Effector memory CD8-positive, alpha-beta T cell (primary cell): Measurements from ENCODE around the gene SLC30A9.
A peak's percentile ranks its signal among the peaks of the same experiment; 100 is the strongest.

Source experiments
- ATAC-seq: fragments of 150-1000 bp; cut with Tn5 transposase; replicated peaks from 2 replicates; pipeline ENCODE4 v1.10.0; 2021; ENCODE audit warnings: mild to moderate bottlenecking, moderate library complexity
- DNase-seq, 3 experiments: peaks; one replicate each; pipeline ENCODE4 v3.0.0; 2021
- H3K27ac Mint-ChIP-seq, 2 donors: one replicate each; pipeline ENCODE4 v1.8.0; 2022; ENCODE audit warnings: mild to moderate bottlenecking in 2 of 2, mixed read lengths in 2 of 2, moderate library complexity in 2 of 2
- H3K27me3 Mint-ChIP-seq, 2 donors: one replicate each; pipeline ENCODE4 v1.8.0; 2022; ENCODE audit warnings: mixed read lengths in 2 of 2
- H3K36me3 Mint-ChIP-seq: one replicate; pipeline ENCODE4 v1.8.0; 2022; ENCODE audit warnings: mild to moderate bottlenecking, moderate library complexity, mixed read lengths; ENCODE audit not compliant: insufficient read depth
- H3K4me1 Mint-ChIP-seq, 2 donors: one replicate each; pipeline ENCODE4 v1.8.0; 2022; ENCODE audit warnings: low read depth in 2 of 2, mixed read lengths in 2 of 2
- H3K4me3 Mint-ChIP-seq, 2 donors: one replicate each; pipeline ENCODE4 v1.8.0; 2022; ENCODE audit warnings: mild to moderate bottlenecking in 2 of 2, mixed read lengths in 2 of 2, moderate library complexity in 2 of 2
- H3K9me3 Mint-ChIP-seq, 2 donors: one replicate each; pipeline ENCODE4 v1.8.0; 2022; ENCODE audit warnings: mixed read lengths in 2 of 2

Gene SLC30A9

DNA sequence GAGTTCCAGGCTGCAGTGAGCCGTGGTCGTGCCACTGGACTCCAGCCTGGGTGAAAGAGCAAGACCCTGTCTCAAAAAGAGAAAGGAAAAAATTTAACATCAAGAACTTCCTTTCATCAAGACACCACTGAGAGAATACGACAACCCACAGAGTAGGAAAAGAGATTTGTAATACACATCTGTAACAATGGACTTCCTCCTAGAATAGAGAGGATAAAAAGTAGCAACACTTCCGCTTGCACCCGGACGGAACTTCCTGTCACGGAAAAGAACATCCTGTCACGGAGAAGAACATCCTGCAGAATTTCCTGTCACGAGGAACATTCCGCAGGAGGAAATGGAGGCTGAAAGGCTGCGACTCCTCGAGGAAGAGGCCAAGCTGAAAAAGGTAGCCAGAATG lies 8.9 kb upstream of the SLC30A9 start, which contains the start of gene DCAF4L1:
Gene DCAF4L1 (plus strand): TSS at position 301 of the 400 bp plus-strand sequence. CDS start 37 bp downstream, at position 338.
- Mint-ChIP-seq H3K9me3 (no peaks in the 10 kb centered on the region), H3K4me3 (no peak within 1 kb of the TSS), H3K4me1 (no peaks in the 10 kb centered on the region), H3K36me3 (no peaks in the 10 kb centered on the region), H3K27ac (no peak within 1 kb of the TSS), H3K27me3 (peaks cover 8 to 17% of the 10 kb centered on the region in 2 donors)
- ATAC-seq, result no peak
- no peak for DNase-seq

DNA sequence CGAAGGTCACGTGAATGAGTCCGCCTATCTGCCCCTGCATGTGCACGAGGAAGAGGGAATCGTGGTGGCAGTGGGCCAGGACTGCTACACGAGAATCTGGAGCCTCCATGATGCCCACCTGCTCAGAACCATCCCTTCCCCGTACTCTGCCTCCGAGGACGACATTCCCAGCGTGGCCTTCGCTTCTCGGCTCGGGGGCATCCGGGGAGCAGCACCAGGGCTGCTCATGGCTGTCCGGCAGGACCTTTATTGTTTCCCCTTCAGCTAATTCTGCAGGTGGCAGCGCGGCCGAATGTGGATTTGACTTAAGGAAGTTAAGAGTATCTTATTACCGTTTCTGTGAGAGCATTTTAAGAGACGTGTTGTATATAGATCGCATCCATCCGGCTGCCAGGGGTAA lies 7.6 kb upstream of the SLC30A9 start:
- DNase-seq, result no peak
- ATAC-seq, result no peak
- H3K36me3 Mint-ChIP-seq, result no peaks in the 10 kb centered on the region
- H3K27me3 Mint-ChIP-seq, result peaks cover 5 to 8% of the 10 kb centered on the region in 2 donors
- H3K9me3 Mint-ChIP-seq, result no peaks in the 10 kb centered on the region
- no peaks in the 10 kb centered on the region for H3K4me1 Mint-ChIP-seq
- H3K4me3 Mint-ChIP-seq, result no peak overlapping the region
- no peak overlapping the region for H3K27ac Mint-ChIP-seq

DNA sequence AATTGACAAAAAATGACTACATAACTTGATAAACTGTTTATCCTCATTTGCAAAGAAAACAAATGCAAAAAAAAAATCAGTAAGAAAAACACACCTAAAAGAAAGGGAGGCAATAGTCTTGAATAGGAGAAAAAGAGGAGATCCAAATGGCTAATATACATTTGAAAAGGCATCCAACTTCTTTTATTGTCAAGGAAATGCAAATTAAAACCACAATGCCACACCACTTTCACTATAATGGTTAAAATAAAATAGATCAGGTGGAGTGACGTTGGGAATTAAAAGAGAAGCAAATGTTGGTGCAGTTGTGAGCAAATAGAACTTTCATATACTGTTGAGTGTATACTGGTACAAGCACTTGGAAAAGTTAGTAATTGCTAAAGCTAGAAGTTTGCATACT lies 5.2 kb upstream of the SLC30A9 start:
- H3K4me3 Mint-ChIP-seq, result no peak overlapping the region
- DNase-seq, result no peak
- H3K4me1 Mint-ChIP-seq, result peaks cover 6 to 8% of the 10 kb centered on the region in 2 donors
- no peak overlapping the region for H3K27ac Mint-ChIP-seq
- H3K9me3 Mint-ChIP-seq, result no peaks in the 10 kb centered on the region
- H3K36me3 Mint-ChIP-seq, result peaks cover 3% of the 10 kb centered on the region
- no peaks in the 10 kb centered on the region for H3K27me3 Mint-ChIP-seq
- no peak for ATAC-seq

DNA sequence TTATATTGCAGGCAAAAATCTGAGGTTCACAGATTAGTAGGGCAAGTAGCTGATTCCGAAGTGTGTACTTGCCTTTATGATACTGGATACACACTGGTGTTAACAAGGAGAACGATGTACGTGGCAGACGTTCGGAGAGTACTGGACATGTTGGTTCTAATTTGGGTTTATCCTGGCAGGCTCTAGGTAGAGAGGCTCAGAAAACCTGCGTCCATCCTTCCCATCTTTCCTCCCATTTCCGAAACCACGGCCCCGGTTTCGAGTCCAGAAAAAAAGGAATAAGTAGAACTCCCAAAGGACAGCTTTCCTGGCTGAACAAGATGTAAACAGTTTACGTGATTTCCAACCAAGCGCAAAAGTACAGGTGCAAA lies 351 bp upstream of the SLC30A9 start:
- Mint-ChIP-seq H3K4me1 (peaks cover 15 to 21% of the 10 kb centered on the region in 2 donors), H3K27me3 (no peaks in the 10 kb centered on the region), H3K27ac (peak overlapping the region; percentile 96 to 99), H3K36me3 (peaks cover 13% of the 10 kb centered on the region), H3K4me3 (peak overlapping the region; percentile 93 to 95), H3K9me3 (no peaks in the 10 kb centered on the region)
- ATAC-seq (peak; percentile 11), DNase-seq (peak in 1 of 3 experiments; percentile 3)

DNA sequence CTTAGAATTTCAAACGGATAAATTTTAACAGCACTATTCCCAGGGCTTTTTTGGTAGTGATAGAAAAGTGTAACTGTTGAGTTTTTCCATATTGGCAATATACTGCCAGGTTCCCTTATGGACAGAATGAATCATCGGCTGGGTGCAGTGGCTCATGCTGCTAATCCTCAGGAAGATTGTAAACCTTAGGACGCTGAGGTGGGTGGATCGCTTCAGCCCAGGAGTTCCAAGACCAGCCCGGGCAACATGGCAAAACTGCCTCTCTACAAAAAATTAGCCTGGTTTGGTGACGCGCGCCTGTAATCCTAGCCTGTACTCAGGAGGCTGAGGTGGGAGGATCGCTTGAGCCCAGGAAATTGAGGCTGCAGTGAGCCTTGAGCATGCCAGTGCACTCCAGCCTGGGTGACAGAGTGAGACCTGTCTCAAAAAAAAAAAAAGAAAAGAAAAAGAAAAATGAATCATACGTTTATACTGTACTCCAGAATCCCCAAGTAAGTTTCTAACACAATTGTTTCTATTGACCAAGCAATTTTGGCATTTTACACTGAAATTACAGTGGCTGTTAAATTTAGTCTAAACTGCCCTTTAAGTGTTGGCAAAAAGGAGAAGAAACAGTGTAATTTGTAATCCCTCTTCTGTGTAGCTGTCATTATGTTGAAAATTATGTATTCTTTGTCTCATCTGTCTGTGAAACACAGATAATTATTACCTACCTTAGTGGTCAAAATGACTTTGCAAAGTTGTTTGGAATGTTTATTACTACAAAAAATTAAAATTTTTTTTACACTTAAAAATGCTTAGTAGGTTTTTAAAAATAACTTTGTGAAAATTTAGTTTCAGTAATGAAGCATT lies 1.8 kb downstream of the SLC30A9 start:
- H3K27me3 Mint-ChIP-seq, result no peaks in the 10 kb centered on the region
- ATAC-seq (no peak), DNase-seq (no peak)
- H3K9me3 Mint-ChIP-seq, result no peaks in the 10 kb centered on the region
- peak overlapping the region in 1 of 2 donors; percentile 96 for H3K27ac Mint-ChIP-seq
- peak overlapping the region; percentile 93 to 95 for H3K4me3 Mint-ChIP-seq
- H3K4me1 Mint-ChIP-seq, result peaks cover 17 to 28% of the 10 kb centered on the region in 2 donors
- peaks cover 13% of the 10 kb centered on the region for H3K36me3 Mint-ChIP-seq

DNA sequence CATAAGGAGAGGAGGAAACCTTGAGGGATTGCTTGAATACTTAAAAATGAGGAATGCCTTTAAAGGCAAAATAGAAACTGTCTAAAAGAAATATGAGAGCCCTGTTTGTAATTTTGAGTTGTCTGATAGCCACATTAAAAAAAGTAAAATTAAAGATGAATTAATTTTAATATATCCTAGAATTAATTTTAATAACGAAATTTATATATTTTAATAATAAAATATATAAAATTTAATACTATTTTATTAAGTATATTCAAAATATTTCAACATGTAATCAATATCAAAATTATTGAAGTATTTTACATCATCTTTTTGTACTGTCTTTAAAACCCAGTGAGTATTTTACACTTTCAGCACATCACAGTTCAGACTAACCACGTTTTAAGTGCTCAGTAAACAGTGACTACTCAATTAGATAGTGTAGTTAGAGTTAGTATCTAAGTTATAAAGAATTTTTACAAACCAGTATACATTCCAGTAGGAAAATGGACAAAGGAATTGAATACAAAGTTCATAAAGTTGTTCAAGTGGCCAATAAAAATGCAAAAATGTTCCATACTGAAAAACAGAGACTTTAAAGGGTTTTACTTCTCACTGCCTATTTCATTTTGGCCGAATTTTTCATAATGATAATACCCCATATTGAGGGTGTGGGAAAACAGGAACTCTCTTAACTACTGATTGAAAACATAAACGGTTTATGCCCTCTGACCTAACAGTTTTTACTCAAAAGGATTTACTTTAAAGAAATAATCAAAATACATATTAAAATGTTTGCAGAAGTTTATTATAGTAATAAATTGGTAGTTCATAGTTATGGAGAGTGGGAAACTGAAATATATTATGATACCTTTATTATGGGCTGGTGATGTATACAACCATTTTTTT lies 2.9 kb downstream of the SLC30A9 start:
- no peaks in the 10 kb centered on the region for H3K27me3 Mint-ChIP-seq
- H3K4me3 Mint-ChIP-seq, result peak overlapping the region in 1 of 2 donors; percentile 95
- no peak for DNase-seq
- peaks cover 17 to 32% of the 10 kb centered on the region in 2 donors for H3K4me1 Mint-ChIP-seq
- H3K36me3 Mint-ChIP-seq, result peaks cover 13% of the 10 kb centered on the region
- H3K27ac Mint-ChIP-seq, result no peak overlapping the region
- no peak for ATAC-seq
- H3K9me3 Mint-ChIP-seq, result no peaks in the 10 kb centered on the region

DNA sequence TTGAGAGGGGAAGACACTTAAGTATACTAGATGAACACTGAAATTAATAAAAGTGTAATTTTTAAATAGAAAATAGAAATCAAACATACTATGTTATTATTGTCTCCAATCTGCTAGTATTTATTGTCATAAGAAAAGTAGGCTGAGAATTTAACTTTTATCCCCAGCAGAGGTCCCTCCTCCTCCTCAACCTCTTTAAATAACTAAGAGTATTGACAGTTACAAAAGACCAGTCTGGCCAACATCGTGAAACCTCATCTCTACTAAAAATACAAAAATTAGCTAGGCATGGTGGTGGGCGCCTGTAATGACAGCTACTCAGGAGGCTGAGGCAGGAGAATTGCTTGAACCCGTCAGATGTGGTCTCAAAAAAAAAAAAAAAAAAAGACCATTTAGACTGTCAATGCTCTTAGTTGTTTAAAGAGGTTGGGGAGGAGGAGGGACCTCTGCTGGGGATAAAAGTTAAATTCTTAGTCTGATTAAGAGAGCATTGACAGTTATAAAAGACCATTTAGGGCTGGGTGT lies 4.2 kb downstream of the SLC30A9 start:
- no peaks in the 10 kb centered on the region for H3K27me3 Mint-ChIP-seq
- ATAC-seq (no peak), DNase-seq (no peak)
- no peak overlapping the region for H3K4me3 Mint-ChIP-seq
- H3K36me3 Mint-ChIP-seq, result peaks cover 13% of the 10 kb centered on the region
- no peaks in the 10 kb centered on the region for H3K9me3 Mint-ChIP-seq
- H3K4me1 Mint-ChIP-seq, result peaks cover 17 to 30% of the 10 kb centered on the region in 2 donors
- H3K27ac Mint-ChIP-seq, result no peak overlapping the region

DNA sequence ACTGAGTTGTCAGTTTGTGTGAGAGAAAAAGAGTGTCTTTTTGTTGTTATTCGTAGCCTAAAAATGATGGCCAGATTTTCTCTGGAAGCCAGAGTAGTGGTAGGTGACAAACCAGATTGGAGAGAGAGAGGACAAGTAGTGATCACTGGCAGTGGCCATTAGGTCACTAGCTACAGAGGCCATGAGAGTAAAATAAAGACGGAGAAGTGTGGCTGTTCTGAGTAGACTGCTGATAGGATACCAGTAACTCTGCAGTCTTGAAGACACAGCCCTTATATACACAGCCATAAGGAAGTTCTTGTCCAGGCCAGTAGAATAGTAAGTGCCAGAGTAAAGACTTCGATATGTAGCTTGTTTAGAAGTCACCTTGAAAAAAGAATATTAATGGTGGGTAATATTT lies 7.7 kb downstream of the SLC30A9 start:
- Mint-ChIP-seq H3K36me3 (no peaks in the 10 kb centered on the region), H3K4me3 (no peak overlapping the region), H3K27ac (peak overlapping the region in 1 of 2 donors; percentile 6), H3K27me3 (no peaks in the 10 kb centered on the region), H3K4me1 (peaks cover 7 to 17% of the 10 kb centered on the region in 2 donors), H3K9me3 (no peaks in the 10 kb centered on the region)
- no peak for ATAC-seq
- no peak for DNase-seq

DNA sequence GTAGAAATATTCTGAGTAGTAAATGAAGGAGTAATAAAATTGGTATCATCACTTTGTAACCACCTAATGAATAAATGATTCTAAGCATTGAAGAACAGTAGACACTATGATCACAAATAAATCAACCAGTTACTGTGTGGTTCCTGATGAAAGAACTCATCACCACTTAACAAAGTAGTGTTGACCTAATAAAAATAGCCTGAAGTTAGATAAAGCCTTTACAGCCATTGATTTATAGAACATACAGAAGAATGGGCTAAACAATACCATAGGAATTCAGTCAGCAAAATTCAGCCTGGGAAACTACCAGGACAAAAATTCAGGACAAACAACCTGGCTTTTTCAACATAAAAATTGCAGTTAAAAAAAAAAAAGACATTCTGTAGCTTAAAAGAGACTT lies 9.0 kb downstream of the SLC30A9 start:
- H3K9me3 Mint-ChIP-seq, result no peaks in the 10 kb centered on the region
- H3K36me3 Mint-ChIP-seq, result peaks cover 1% of the 10 kb centered on the region
- DNase-seq, result no peak

DNA sequence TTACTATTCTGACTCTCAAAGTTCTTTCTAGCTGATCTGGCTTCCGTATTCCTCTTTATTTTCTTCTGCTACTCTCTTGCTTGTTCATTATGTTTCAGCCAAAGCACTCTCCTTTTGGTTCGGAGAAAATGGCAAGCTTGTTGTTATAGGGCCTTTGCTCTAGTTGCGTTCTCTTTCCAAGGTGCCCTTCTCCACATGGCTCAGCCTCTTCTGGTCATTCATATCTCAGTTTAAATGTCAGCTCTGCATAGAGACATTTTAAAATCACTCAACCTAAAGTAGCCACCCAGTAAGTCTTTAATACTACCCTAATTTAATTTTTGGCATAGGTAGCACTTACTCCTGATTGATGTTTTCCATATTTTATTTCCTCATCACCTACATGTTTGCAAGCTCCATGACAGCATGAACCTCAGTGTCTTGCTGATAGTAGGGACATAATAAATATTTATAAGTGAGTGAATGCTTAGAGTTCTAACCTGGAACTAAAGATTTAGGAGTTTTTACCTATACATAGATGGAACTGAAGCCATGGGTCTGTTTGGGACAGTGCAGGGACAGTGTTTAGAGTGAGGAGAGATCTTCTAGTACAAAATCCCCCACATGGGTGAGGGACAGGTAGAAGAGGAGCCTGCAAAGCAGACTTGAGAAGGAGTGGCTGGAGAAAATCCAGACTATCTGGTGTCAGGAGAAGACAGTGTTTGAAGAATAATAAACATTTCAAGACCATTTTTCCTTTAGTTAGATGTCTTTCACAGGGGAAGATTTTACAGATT lies 17.9 kb downstream of the SLC30A9 start:
- Mint-ChIP-seq H3K36me3 (peaks cover 29% of the 10 kb centered on the region), H3K9me3 (no peaks in the 10 kb centered on the region), H3K4me1 (peaks cover 30 to 53% of the 10 kb centered on the region in 2 donors), H3K27me3 (no peaks in the 10 kb centered on the region), H3K4me3 (no peak overlapping the region), H3K27ac (peak overlapping the region in 1 of 2 donors; percentile 29)
- ATAC-seq (no peak), DNase-seq (no peak)

More for the DNA sequence above, 9.0 kb downstream of the SLC30A9 start:
- H3K27me3 Mint-ChIP-seq, result no peaks in the 10 kb centered on the region
- no peak for ATAC-seq
- no peak overlapping the region for H3K27ac Mint-ChIP-seq
- peaks cover 13 to 27% of the 10 kb centered on the region in 2 donors for H3K4me1 Mint-ChIP-seq
- no peak overlapping the region for H3K4me3 Mint-ChIP-seq

DNA sequence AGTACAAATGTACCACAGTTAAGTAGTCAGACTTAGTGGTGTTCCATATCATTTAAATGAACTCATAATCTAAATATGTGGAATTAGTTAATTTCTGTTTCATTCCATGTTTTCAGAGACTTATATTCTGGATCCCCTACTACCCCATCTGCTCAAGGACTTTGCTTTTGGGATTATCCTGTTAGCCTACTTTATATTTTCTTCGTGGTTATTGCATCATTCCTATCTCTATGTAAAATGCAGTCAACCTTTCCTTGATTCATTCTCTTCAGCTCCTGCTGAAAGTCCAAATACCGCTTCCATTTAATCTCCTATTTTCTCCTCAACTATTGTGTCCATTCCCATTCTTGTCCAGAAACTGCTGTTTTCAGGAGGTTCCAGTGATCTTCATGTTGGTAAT lies 25.1 kb downstream of the SLC30A9 start:
- no peaks in the 10 kb centered on the region for H3K27me3 Mint-ChIP-seq
- no peaks in the 10 kb centered on the region for H3K9me3 Mint-ChIP-seq
- H3K27ac Mint-ChIP-seq, result peak overlapping the region; percentile 1 to 2
- H3K4me3 Mint-ChIP-seq, result no peak overlapping the region
- H3K36me3 Mint-ChIP-seq, result peaks cover 3% of the 10 kb centered on the region
- ATAC-seq (no peak), DNase-seq (no peak)
- peaks cover 31 to 48% of the 10 kb centered on the region in 2 donors for H3K4me1 Mint-ChIP-seq

DNA sequence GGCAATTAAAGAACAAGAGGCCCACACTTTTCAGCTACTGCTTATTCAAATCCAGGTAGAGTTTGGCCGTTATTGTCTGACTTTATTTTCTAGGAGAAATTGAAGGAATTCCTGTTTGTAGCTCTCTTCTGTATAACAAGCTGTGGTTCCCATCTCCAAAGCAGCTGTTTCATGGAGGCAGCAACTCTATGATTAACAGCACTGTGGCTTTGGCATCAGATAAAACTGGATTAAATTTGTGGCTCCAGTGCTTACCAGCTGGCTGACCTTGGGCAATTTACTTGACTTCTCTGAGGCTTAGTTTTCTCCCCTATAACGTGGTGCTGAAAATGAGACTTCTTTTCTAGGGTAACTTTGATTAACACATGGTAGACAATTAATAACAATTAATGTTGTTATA lies 28.1 kb downstream of the SLC30A9 start:
- Mint-ChIP-seq H3K9me3 (no peaks in the 10 kb centered on the region), H3K27ac (no peak overlapping the region), H3K4me3 (no peak overlapping the region), H3K36me3 (peaks cover 23% of the 10 kb centered on the region), H3K27me3 (no peaks in the 10 kb centered on the region), H3K4me1 (peaks cover 23 to 32% of the 10 kb centered on the region in 2 donors)
- ATAC-seq (no peak), DNase-seq (no peak)

DNA sequence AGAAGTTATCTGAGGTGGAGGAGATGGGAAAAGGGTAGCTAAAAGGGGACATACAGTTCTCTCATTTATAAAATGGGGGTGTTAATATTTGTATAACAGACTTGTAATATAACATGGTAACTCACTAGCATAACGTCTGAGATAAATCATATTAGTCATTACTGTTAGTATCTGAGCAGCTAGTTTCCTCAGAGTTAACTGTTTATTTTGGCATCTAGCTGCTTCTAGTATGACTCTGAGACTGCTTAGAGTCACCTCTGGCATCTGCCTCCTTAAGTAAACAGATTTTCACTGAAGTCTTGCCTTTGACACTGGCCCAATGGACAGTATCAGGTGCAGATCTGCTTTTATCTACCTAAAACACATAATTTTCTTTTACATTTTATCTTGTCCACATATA lies 58.1 kb downstream of the SLC30A9 start:
- Mint-ChIP-seq H3K36me3 (peaks cover 32% of the 10 kb centered on the region), H3K27me3 (no peaks in the 10 kb centered on the region), H3K4me3 (no peak overlapping the region), H3K27ac (no peak overlapping the region), H3K9me3 (peaks cover 0 to 3% of the 10 kb centered on the region in 2 donors), H3K4me1 (peaks cover 0 to 1% of the 10 kb centered on the region in 2 donors)
- ATAC-seq, result no peak
- DNase-seq, result no peak
